GM21825 (cell line): ENCODE results near the gene HES3.
"Not testable (repeated sequence)": the region's sequence is repeated elsewhere in the genome, so short reads cannot be mapped to it uniquely, and the experiment has no call there.

Experiments used
- ATAC-seq: cut with Tn5 transposase; IDR thresholded peaks from one replicate; pipeline ENCODE4 v1.9.1; 2021; ENCODE audit warnings: mild to moderate bottlenecking, moderate library complexity; ENCODE audit not compliant: unreplicated experiment

The HES3 gene

GRCh38 chr1:6218375-6219164, 25.4 kb upstream of the HES3 start:
- no peak for ATAC-seq

- ATAC-seq, result not testable (repeated sequence)
Observed at GRCh38 chr1:6219641-6220040, 24.3 kb upstream of the HES3 start.

GRCh38 chr1:6220236-6220635, 23.7 kb upstream of the HES3 start:
- ATAC-seq, result no peak

DNA sequence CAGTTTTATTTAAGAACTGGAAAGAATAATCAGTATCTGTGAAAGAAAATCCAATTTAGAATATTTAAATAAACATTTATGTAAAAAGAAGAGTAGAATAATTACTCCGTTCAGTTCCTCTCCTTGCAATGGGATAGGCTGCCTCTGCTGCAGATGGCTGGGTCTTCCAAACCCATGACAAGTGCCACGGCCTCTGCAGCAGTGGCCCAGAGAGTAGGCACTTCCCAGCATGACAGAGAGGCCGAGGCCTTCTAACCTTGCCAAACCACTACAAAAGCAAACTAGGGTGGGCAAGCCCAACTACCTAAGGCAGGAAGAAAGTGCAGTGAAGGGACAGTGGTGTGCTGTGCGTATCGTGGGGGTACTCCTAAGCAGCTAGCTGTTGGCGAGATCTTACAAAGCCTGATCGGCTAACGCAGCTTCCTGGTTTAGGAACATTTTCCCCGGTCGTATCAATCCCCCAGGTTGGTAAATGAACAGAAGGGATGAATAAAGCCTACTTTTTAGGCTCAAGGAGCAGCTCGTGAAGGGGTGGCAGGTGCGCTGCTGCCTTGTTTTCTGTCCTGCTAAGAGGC, 22.7 kb upstream of the HES3 start:
- ATAC-seq, result no peak

DNA sequence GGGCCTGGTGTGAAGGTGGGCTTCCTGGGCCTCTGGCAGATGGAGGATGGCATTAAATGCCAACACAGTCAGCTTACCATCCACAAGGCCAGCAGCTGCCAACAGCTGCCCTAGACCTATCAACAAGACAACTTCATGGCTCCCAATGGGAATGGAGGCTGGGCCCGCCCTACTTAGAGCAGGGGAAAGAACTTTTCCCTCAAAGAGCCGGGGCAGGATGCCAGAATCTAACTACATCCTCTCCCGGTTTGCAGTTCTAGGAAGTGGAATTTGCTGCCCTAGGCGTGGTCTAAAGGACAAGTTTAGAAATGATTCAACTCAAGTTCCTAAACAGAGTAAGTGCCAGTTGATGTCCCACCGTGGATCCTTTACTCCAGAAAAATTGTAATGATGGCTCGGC, 21.3 kb upstream of the HES3 start:
- no peak for ATAC-seq

GRCh38 chr1:6223617-6224016, 20.4 kb upstream of the HES3 start:
- ATAC-seq, result no peak

GRCh38 chr1:6224718-6225117, 19.3 kb upstream of the HES3 start:
- no peak for ATAC-seq

DNA sequence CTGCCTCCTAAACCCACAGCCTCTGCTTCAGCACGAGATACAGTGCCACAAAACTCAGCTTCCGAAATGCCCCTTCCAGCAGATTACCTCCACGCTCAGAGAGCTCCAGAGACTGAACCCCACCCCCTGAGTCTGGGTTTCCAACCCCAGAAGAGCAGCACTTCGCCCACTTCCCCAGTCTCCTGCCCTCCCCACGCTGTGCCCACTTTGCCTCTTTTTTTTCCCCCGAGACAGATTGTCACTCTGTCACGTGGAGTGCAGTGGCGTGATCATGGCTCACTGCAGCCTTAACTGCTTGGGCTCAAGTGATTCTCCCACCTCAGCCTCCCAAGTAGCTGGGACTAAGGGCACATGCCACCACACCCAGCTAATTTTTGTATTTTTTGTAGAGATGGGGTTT, 18.3 kb upstream of the HES3 start:
- ATAC-seq, result no peak

GRCh38 chr1:6233376-6233775, 10.6 kb upstream of the HES3 start:
- ATAC-seq, result no peak

- no peak for ATAC-seq
Observed at GRCh38 chr1:6234502-6235295, 9.3 kb upstream of the HES3 start.

DNA sequence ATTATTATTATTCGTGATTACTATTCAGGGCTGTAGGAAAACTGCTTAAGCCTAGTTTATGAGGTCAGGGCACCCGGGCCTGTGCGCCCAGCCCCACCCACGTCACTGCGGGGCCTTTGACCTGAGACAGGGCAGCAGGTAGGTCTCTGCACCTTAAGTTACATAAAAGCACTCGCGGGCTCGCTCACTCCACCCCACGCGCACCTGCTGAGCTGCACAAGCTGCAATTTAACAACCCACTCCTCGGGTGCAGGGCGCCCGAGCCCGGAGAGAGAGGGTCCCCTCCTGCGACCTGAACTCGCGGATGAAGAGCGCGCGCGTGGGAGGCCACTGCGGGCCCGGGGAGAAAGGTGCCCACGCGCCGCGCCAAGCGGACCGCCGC, 8.7 kb upstream of the HES3 start:
- no peak for ATAC-seq

- no peak for ATAC-seq
Observed at GRCh38 chr1:6237093-6237492, 6.9 kb upstream of the HES3 start.

- no peak for ATAC-seq
Observed at GRCh38 chr1:6239213-6239752, 4.7 kb upstream of the HES3 start.

- no peak for ATAC-seq
Observed at GRCh38 chr1:6239950-6240768, 3.8 kb upstream of the HES3 start.

GRCh38 chr1:6241107-6241886, 2.7 kb upstream of the HES3 start:
- no peak for ATAC-seq

GRCh38 chr1:6241887-6242740, 1.9 kb upstream of the HES3 start:
- ATAC-seq, result no peak

DNA sequence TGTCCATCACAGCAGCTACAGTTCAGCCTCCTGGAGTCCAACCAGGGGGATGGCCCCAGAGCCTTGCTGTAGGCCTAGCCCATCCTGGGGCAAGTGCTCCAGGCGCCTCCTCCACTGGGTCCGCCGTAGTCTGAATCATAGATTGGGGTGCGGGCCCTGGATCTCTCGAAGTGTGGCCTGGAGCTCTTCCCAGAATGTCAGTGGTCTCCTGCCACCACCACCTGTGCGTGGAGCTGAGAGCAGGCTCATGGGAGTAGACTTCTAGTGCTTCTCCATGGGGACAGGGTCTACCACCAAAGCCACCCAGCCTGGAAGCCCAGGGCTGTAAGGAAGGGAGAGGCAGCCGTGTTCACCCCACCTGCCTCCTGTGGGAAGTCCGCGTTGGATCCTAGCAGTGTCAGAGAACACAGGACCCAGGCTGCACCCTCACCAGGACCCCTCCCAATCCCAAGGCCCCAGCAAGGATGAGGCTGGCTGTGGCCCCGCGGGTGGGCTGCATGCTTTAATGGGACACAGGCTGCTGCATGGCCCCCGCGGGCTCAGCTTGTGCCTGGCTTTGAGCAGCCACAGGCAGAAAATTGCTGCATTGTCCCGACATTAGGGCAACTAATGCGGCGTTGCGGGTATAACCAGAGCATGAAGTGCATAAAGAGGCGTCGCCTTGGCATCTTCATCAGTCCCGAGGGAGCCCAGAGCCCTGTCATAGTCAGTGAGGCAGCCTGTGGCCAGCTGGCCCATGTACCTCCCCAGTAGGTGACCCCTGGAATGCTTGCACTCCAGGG, 735 bp upstream of the HES3 start:
- no peak for ATAC-seq

GRCh38 chr1:6244401-6245049, 546 bp downstream of the HES3 start:
- ATAC-seq, result no peak
